ENCODE measurements around the gene CNOT11.

DNA sequence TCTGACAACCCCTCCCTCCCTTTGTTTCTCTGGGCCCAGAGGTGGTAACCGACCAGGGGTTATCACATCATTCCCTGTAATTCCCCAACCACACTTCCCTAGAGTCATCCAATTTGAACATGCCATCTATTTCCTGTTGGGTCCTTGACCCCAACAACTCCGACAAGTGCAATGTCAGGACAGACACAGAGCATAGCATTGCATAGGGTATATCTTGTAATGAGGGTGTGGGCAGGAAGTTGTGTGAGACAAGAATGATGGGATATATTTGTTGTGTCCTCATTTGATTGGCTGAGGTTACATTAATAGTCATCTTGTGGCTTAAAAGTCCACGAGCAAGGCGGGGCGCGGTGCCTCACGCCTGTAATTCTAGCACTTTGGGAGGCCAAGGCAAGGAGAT lies 33.4 kb upstream of the CNOT11 start:
- TF ChIP-seq, protein P1, sequence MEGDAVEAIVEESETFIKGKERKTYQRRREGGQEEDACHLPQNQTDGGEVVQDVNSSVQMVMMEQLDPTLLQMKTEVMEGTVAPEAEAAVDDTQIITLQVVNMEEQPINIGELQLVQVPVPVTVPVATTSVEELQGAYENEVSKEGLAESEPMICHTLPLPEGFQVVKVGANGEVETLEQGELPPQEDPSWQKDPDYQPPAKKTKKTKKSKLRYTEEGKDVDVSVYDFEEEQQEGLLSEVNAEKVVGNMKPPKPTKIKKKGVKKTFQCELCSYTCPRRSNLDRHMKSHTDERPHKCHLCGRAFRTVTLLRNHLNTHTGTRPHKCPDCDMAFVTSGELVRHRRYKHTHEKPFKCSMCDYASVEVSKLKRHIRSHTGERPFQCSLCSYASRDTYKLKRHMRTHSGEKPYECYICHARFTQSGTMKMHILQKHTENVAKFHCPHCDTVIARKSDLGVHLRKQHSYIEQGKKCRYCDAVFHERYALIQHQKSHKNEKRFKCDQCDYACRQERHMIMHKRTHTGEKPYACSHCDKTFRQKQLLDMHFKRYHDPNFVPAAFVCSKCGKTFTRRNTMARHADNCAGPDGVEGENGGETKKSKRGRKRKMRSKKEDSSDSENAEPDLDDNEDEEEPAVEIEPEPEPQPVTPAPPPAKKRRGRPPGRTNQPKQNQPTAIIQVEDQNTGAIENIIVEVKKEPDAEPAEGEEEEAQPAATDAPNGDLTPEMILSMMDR (conservative IDR thresholded peaks at IDR 0.05 in 1 of 2, IDR thresholded peaks at IDR 0.05 in 1 of 2; ENCODE audit: extremely low read depth in 1 of 2, insufficient read depth in 1 of 2, low read depth in 1 of 2, low read length in 2 of 2): no peak
- TF ChIP-seq EZH2 (IDR thresholded peaks at IDR 0.05; ENCODE audit: borderline replicate concordance, low read length): no peak
